Fibroblast of lung (primary cell): ENCODE data around the gene PLD1. TPM values are rescaled to one million over a fixed set of nuclear protein-coding genes. Genes with fewer than 3 reads are reported as not detected.

Experiments used
- DNase-seq, 2 donors: peaks; one replicate each; pipeline versions ENCODE4 v3.0.0 to v3.0.0-alpha.2; 2010; ENCODE audit warnings: low read depth in 2 of 2
- H2AFZ ChIP-seq: 2 replicates; pipeline ENCODE4 v1.5.1; 2012; ENCODE audit warnings: low read length, control low read depth, inconsistent platforms
- H3K27ac ChIP-seq: 2 replicates; pipeline ENCODE4 v1.5.1; 2011; ENCODE audit warnings: low read length, control low read depth; ENCODE audit not compliant: insufficient read depth
- H3K27me3 ChIP-seq: 2 replicates; pipeline ENCODE4 v1.5.1; 2011; ENCODE audit warnings: mild to moderate bottlenecking, low read length; ENCODE audit not compliant: control insufficient read depth, insufficient read depth
- H3K36me3 ChIP-seq: 2 replicates; pipeline ENCODE4 v1.5.1; 2011; ENCODE audit warnings: low read length; ENCODE audit not compliant: control insufficient read depth, insufficient read depth
- H3K4me1 ChIP-seq: 2 replicates; pipeline ENCODE4 v1.5.1; 2011; ENCODE audit warnings: low read length; ENCODE audit not compliant: control insufficient read depth, insufficient read depth; ENCODE audit errors: extremely low read depth
- H3K4me2 ChIP-seq: 2 replicates; pipeline ENCODE4 v1.5.1; 2011; ENCODE audit warnings: low read length, control low read depth; ENCODE audit not compliant: insufficient read depth; ENCODE audit errors: extremely low read depth
- H3K4me3 ChIP-seq, 4 experiments: fragments of 200-600 bp in 1 of 4; sonication (generic) in 1 of 4; replicated peaks in 1 of 4; 2 replicates each; pipeline ENCODE4 v1.5.1; 2011 to 2016; ENCODE audit warnings: low read length in 4 of 4, low read depth in 3 of 4, mild to moderate bottlenecking in 3 of 4, control low read depth in 2 of 4, inconsistent platforms in 1 of 4, mixed read lengths in 1 of 4; ENCODE audit not compliant: insufficient read depth in 1 of 4; ENCODE audit errors: control extremely low read depth in 1 of 4
- H3K79me2 ChIP-seq: 2 replicates; pipeline ENCODE4 v1.5.1; 2012; ENCODE audit warnings: mild to moderate bottlenecking, low read length, inconsistent platforms; ENCODE audit not compliant: control insufficient read depth, insufficient read depth
- H3K9ac ChIP-seq: 2 replicates; pipeline ENCODE4 v1.5.1; 2011; ENCODE audit warnings: mild to moderate bottlenecking, low read length, control low read depth; ENCODE audit not compliant: insufficient read depth
- H3K9me3 ChIP-seq: 2 replicates; pipeline ENCODE4 v1.5.1; 2012; ENCODE audit warnings: low read depth, low read length; ENCODE audit not compliant: control insufficient read depth, insufficient read depth
- H4K20me1 ChIP-seq: 2 replicates; pipeline ENCODE4 v1.5.1; 2011; ENCODE audit warnings: low read length; ENCODE audit not compliant: control insufficient read depth, insufficient read depth; ENCODE audit errors: extremely low read depth
- CTCF ChIP-seq, 2 donors: IDR thresholded peaks in 1 of 2; conservative IDR thresholded peaks in 1 of 2; 1 replicate in 1 of 2; 2 replicates in 1 of 2; pipeline ENCODE4 v1.5.1; 2011 to 2012; ENCODE audit warnings: low read length in 2 of 2, control low read depth in 1 of 2, inconsistent platforms in 1 of 2, low read depth in 1 of 2, mild to moderate bottlenecking in 1 of 2
- EZH2 ChIP-seq: IDR thresholded peaks from 2 replicates; pipeline ENCODE4 v1.5.1; 2012; ENCODE audit warnings: low read length, control low read depth, mild to moderate bottlenecking; ENCODE audit errors: missing control alignments
- polyA plus RNA-seq, 2 donors: library from polyadenylated mRNA; depleted of rRNA in 1 of 2; stranded (reverse) in 1 of 2; unstranded in 1 of 2; fragments of >200 nt; gene quantifications; 2 replicates each; pipeline ENCODE4 v1.2.1, GENCODE V29; 2011 to 2012; ENCODE audit warnings: missing spikeins in 1 of 2
- total RNA-seq: library from RNA; depleted of rRNA; stranded (reverse); fragments of >200 nt; gene quantifications from 2 replicates; pipeline ENCODE4 v1.2.1, GENCODE V29; 2014

The PLD1 gene
- total and polyA plus RNA-seq, 2 donors (not counting 1 experiment from before 2014, with no cell fraction given), result 10.8 to 18.8 TPM

GRCh38 chr3:171658841-171659240, 151.4 kb downstream of the PLD1 start:
- Histone ChIP-seq H3K27ac (no peak overlapping the region), H3K36me3 (no peaks in the 10 kb centered on the region), H3K9me3 (no peaks in the 10 kb centered on the region), H2AFZ (no peak overlapping the region), H4K20me1 (no peaks in the 10 kb centered on the region), H3K79me2 (no peaks in the 10 kb centered on the region), H3K4me2 (no peak overlapping the region), H3K9ac (no peak overlapping the region), H3K4me1 (no peaks in the 10 kb centered on the region), H3K27me3 (no peaks in the 10 kb centered on the region), H3K4me3 (no peak overlapping the region)
- no peak for TF ChIP-seq CTCF (conservative IDR thresholded peaks at IDR 0.05 in 1 of 2, IDR thresholded peaks at IDR 0.05 in 1 of 2; ENCODE audit: low read depth in 1 of 2, low read length in 2 of 2)
- TF ChIP-seq EZH2, result no peak
- DNase-seq, result peak in 1 of 2 donors; percentile 48

- peak; percentile 58 to 75 for DNase-seq
- H3K36me3 ChIP-seq, result no peaks in the 10 kb centered on the region
- H3K27ac ChIP-seq, result no peak overlapping the region
- H3K79me2 ChIP-seq, result no peaks in the 10 kb centered on the region
- no peak overlapping the region for H2AFZ ChIP-seq
- no peaks in the 10 kb centered on the region for H3K27me3 ChIP-seq
- no peak for TF ChIP-seq CTCF (conservative IDR thresholded peaks at IDR 0.05 in 1 of 2, IDR thresholded peaks at IDR 0.05 in 1 of 2; ENCODE audit: low read depth in 1 of 2, low read length in 2 of 2)
- TF ChIP-seq EZH2, result no peak
- no peak overlapping the region for H3K9ac ChIP-seq
- no peaks in the 10 kb centered on the region for H4K20me1 ChIP-seq
- no peaks in the 10 kb centered on the region for H3K9me3 ChIP-seq
- H3K4me3 ChIP-seq, result no peak overlapping the region
- H3K4me2 ChIP-seq, result no peak overlapping the region
- H3K4me1 ChIP-seq, result no peaks in the 10 kb centered on the region
Observed at GRCh38 chr3:171654809-171655208, 155.5 kb downstream of the PLD1 start.

GRCh38 chr3:171654326-171654725, 156.0 kb downstream of the PLD1 start:
- no peak overlapping the region for H3K27ac ChIP-seq
- no peaks in the 10 kb centered on the region for H3K36me3 ChIP-seq
- H3K79me2 ChIP-seq, result no peaks in the 10 kb centered on the region
- no peaks in the 10 kb centered on the region for H3K27me3 ChIP-seq
- no peak overlapping the region for H2AFZ ChIP-seq
- H3K4me3 ChIP-seq, result no peak overlapping the region
- H3K9ac ChIP-seq, result no peak overlapping the region
- no peak for TF ChIP-seq CTCF (conservative IDR thresholded peaks at IDR 0.05 in 1 of 2, IDR thresholded peaks at IDR 0.05 in 1 of 2; ENCODE audit: low read depth in 1 of 2, low read length in 2 of 2)
- no peak for TF ChIP-seq EZH2
- no peaks in the 10 kb centered on the region for H3K9me3 ChIP-seq
- no peak for DNase-seq
- H3K4me2 ChIP-seq, result no peak overlapping the region
- no peaks in the 10 kb centered on the region for H4K20me1 ChIP-seq
- no peaks in the 10 kb centered on the region for H3K4me1 ChIP-seq
